IPS-NIHi7 (cell line): Measurements from ENCODE around the gene CHDH.

Experiments used
- DNase-seq: peaks from one replicate; pipeline ENCODE4 v3.0.0; 2012; ENCODE audit warnings: mixed read lengths; ENCODE audit errors: extremely low spot score

Gene CHDH

DNA sequence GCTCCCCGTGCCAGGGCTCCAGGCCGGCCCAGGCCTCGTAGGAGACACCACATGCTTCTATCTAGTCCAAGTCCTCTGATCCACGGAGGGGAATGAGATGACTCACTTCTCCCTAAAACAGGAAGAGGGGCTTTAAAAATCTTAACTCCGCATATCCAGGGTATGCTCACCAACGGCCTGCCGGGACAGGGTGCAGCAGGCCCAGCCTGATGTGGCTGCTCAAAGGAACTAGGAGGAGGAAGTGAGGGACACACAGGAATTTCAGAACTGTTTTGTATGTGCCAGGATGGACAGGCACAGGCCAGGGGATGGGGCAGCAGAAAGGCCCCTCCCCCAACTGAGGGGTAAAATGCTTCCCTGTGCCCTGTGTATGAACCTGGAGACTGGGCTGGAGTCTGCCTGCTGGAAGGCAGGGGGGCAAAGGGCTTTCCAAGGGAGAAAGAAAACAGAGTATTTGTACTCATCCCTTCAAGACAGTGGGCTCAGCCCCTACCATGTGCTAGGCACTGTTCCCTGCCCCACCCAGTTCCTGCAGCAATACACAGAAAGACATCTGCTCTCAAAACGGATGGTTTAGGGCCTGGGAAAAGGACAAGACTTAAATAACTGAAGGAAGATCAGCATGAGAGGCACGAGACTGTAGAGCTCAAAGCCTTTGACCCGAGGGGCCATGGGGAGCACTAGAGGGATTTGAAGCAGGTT, 22.1 kb downstream of the CHDH start:
- no peak for DNase-seq

DNA sequence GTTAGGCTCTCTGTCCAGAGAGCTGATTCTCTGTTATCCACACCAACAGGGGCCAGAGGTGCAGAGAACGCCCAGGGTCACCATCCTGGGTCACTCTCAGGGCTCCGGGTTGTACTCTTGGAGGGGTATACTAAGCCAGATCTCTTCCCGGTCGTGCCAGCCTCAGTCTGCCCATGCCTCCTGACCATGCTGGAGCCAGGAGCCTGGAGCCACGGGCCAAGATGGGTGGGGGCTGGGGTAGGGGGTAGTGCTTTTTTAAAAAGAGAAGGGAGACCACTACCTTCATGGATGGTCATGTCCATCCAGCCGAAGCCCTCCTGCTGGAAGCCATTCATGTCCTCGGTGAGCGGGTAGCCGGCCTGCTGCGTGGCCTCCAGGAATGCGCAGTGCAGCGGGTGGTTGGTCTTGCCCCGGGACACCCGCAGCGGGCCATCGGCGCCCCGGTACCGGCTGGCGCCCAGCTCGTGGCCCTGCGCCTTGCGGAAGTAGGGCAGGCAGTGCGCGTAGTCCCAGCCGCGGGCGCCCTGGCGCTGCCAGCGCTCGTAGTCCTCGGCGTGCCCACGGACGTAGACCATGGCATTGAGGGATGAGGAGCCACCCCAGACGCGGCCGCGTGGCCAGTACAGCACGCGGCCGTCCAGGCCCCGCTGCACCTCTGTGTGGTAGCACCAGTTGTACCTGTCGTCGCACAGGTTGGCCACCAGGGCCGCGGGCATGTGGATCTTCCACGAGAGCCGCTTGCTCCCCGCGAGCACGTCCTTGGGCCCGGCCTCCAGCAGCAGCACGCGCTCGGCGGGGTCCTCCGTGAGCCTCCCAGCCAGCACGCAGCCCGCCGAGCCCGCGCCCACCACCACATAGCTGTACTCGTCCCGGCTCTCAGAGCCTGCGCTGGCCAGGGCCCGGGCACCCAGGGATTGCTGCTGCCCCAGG, 22.9 kb downstream of the CHDH start:
- no peak for DNase-seq

DNA sequence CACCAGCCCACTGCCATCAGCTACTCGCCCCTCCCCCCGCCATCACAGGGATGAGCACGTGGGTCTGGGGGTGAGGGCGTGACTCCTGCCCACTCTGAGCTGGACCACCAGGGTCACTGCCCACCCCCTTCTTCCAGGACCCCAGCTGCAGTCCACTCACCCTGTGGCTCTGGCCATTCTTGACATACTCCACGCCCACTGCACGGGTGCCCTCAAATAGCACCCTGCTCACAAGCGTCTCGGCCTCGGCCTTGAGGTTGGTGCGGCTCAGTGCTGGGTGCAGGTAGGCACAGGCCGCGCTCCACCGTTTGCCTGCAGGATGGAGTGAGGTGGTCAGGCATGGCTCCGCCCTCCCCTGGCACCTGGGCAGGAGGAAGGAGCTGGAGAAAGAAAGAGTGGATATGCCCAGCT, 23.9 kb downstream of the CHDH start:
- DNase-seq: no peak

DNA sequence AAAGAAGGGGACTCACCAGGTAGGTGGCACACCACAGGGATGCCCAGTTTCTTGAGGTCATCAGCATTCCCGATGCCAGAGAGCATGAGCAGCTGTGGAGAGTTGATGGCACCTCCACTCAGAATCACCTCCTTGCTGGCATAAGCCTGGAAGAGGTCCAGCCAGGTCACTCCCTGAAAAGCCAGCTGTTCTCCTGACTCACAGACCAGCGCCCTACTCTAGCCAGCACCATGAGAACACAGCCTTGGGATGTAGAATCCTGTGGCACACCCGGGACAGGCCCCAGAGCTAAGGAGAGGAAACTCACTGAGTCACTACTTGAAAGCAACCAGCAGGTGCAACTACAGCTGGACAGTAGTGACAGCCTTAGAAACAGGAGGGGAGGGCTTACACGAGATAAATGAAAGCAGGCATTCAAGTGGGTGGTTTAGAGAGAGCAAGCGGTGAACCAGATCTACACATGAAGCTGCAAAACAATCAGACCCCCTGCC, 24.5 kb downstream of the CHDH start:
- no peak for DNase-seq

DNA sequence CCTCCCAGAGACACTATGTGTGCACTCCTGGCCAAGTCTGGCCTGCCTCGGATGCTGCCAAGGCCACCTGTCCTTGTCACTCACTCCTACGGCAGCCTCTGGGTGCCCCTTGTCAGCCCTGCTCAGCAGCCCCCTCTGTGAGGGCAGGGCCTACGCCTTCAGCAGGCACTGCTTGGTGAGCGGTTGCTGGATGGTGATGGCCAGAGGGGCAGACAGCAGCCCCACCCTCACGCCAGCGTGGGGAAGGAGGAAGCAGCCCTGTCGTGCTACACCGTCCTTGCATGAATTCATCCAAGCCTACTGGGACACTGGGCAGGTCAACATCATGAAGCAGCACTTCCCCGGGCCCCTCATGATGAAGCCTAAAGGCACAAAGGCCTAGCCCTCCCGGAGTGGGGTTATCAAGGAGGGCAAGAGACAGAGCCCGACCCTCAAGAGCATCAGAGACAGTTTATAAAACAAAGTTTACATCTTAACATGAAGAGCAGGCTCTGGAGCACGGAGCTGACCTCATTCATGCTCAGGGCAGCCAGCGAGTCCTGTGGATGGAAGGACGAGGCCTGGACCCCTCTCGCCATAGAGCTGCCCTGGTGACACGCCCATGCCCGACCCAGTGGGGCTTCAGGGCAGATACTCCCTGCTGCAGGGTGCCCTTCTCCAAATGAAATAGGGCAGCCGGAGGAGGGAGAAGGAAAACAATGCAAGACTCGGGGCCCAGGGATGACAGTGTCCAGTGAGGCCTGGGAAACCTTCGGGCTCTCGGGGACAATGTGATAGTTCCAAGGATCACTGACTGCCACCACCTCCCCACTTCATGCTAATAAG, 25.3 kb downstream of the CHDH start:
- no peak for DNase-seq

DNA sequence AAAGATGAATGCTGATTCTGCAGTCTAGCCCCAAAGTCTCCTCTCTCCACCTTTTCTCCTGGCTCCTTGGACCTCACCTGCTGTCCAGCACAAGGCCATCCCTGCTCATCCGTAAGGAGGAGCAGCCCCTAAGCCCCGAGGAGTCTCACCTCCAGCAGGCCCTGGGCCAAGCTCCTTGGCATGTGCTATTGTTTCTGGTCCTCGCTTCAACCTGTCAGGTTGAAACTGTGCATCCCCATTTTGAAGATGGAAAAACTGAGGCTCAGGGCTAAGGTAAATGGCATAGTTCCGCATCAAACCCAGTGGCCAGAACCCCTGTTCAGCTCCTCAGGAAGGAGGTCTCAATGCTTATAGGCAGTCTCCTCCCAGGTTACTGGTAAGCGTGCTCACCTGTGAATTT, 26.1 kb downstream of the CHDH start:
- DNase-seq: no peak

DNA sequence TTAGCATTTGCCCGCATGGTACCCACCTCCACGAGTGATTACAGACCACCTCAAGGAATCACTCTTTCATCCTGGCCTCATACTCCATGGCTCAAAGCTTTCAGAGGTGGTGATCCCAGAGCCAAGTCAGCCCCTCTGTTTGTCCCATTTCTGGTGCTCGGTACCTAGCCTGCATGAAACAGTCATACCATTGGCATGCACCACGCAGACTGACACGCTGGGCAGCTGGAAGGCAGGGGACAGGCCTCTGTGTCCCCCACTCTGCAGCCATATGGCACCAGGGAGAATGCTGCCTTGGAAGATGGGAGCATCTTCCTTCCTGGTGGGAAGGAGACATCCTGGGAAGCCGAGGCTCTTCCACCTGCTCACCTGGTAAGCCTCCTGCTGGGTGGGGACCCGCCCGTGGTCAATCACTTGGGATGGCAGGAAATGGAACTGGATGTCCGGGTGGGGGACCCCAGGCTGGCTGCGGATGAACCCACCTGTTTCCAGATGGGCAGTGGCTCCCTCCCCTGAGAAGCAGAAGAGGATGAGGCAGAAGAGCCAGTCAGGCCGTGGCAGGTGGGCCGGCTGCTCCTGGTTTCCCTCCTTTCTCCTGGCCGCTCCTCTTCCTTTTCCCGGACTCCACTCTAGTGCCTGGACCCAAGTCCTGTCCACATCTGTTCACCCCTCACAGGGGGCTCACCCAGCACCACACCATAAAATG, 26.9 kb downstream of the CHDH start:
- DNase-seq: no peak

DNA sequence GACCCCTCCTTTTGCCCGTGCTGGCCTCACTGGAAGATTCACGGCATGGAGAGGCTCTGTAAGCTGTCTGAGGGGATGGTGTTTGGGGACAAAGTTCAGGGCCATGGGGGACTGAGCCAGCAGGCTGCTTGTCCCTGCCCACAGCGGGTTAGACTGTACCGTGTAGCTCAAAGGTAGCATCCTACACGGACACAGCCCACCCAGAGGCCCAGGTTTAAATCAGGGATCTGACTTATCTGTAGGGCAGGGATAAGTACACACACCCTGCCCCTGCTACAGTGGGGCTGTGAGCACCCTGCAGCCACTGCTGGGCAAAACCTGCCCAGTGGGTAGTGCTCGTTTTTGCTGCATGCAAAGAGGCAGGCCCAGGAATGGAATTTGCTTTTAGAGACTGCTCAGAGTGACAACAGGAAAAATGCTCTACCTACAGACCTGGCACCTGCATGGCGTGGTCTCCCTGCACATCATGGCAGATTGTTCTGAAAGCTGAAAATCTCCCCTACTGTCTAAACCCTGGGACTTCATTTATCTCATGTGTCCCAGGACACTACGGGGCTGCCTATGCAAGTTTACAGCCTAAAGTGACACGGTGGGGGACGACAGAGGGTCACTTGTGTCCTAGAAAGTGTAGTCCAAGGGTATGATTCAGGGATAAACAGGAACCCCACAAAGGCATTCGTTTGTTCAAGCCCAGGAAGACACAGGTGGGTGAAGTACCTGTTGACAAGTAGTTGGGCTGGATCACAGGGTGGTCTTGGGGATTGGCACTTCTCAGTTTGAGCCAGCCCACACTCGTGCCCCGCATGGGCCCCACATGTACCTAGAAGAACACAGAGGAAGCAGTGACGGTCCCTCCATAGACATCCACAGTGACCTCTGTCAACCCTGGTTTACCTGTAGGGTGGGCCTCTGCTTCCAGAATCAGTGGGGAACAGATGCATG, 27.7 kb downstream of the CHDH start:
- DNase-seq: no peak

DNA sequence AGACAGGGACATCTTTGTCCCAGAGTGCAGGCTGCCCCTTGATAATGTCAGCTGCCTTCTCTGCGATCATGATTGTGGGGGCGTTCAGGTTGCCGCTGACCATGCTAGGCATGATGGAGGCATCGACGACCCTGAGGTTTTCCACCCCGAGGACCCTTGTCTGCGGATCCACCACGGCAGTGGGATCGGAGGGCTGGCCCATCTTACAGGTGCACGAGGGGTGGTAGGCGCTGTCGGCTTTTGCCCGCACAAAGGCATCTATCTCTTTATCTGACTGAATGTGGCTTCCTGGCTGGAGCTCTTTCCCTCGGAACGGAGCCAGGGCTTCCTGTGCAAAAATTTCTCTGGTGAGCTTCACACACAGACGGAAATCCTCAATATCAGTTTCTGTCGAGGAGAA, 28.4 kb downstream of the CHDH start:
- DNase-seq: no peak

DNA sequence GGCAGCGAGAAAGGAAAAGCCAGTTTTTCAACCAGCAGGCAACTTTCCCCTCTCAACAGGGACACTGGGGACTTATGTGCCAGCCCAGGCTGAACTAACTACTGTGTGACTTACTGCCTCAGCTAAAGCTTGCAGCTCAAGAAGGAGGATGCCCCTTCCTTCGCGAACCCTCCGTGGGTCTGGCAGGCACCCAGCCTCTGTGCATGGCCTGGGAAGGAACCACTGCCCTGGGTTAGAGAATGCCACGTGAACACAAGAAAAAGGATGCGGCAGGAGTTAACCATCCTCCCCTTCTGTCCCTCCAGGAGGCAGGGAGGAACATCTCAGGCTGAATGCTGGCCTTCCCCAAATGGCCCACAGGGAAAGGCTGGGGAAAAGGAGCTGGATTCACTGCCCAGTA, 29.0 kb downstream of the CHDH start:
- DNase-seq: no peak

DNA sequence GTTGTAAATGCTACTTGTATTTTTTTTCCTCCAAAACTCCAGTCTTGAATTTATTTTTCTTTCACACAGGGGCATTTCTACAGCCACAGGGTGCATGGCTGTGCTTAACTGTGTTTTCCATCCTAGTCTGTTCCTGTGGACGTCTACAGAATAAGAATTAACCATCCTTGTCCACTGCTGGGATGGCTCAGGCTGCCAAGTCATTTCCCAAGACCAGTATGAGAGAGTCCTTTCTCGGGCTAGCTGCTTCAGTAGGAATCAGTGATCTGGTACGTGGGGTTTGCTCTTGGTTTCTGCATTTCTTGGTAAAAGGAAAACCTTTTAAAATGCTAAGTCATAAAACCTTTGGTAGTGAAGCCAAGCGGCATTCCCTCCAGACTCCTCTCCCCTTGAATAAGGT, 29.8 kb downstream of the CHDH start:
- DNase-seq: no peak

DNA sequence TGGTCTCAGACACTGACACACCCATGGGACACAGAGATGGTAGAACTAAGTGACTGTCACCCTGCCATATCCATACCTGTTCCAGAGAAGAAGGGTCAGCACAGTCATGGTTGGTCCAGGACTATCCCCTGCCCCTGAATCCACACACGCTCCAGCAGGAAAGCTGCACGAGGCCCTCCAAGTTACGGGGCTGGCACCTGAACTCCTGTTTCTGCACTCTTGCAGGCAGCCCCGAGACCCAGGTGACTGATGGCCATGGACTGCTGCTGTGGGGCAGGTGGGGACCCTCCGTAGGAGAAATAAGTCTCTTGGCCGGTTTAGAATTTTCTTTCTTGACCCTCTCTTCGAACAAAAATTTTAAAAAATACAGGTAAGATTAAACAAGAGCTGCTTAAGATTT, 30.6 kb downstream of the CHDH start:
- no peak for DNase-seq

DNA sequence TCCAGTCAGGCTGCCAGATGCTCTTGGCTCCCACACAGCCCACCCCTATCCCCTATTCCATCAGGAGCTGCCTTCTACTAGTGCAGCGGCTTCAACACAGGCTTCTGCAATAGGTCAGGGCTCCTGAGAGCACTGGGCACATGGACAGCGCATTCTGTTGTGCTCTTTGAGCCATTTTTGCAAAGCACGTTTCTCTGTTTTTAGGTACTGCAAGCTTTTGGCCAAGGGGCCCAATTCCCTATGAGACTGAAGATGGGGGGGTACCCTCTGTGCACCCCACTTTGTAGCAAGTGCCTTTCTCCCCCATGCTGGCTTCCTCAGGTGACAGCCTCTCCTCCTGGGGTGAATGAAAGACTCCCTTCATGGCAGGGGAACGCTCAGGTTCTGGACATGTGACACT, 31.2 kb downstream of the CHDH start:
- DNase-seq: no peak

DNA sequence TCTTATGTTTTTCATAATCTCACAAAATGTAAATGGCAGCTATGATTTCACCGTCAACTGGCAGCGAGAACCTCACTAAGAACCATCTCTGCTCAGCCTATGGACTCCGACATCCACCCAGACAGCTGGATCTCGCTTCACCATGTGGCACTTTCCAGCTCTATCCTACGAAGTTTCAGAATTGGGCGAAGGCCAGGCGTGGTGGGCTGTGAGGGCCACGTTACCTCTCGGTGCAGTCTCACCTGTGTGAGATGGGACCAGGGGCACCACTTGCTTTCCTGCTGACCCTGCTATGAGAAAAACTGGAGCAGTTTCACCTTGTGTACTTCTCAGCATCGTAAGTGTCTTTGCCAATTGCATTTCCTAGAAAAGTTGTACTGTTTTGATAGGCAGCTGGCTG, 32.3 kb downstream of the CHDH start:
- no peak for DNase-seq

DNA sequence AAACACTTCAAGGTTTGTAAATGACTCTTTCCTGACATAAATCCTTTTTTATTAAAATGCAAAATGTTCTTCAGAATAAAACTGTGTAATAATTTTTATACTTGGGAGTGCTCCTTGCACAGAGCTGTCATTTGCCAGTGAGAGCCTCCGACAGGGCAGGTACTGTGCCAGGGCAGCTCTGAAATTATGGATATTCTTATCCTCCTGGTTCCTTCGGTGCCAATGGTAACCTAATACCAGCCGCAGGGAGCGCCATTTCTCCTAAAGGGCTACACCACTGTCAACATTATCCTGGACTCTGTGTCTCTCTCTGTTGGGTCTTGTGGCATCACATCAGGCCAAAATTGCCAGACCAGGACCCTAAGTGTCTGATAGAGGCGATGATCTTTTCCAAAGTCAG, 33.0 kb downstream of the CHDH start:
- DNase-seq: no peak

DNA sequence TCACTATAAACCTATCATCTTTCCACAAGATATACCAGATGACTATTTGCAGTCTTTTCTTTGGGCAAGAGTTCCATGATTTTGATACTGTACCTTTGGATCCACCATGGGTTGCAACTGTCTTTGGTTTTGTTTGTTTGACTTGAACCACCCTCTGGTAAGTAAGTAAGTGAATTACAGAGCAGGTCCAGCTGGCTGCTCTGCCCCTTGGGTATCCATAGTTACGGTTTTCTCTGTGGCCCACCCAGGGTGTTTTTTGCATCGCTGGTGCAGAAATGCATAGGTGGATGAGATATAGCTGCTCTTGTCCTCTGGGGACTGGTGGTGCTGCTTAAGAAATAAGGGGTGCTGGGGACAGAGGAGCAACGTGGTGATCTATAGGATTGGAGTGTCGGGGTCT, 33.8 kb downstream of the CHDH start:
- DNase-seq: no peak

DNA sequence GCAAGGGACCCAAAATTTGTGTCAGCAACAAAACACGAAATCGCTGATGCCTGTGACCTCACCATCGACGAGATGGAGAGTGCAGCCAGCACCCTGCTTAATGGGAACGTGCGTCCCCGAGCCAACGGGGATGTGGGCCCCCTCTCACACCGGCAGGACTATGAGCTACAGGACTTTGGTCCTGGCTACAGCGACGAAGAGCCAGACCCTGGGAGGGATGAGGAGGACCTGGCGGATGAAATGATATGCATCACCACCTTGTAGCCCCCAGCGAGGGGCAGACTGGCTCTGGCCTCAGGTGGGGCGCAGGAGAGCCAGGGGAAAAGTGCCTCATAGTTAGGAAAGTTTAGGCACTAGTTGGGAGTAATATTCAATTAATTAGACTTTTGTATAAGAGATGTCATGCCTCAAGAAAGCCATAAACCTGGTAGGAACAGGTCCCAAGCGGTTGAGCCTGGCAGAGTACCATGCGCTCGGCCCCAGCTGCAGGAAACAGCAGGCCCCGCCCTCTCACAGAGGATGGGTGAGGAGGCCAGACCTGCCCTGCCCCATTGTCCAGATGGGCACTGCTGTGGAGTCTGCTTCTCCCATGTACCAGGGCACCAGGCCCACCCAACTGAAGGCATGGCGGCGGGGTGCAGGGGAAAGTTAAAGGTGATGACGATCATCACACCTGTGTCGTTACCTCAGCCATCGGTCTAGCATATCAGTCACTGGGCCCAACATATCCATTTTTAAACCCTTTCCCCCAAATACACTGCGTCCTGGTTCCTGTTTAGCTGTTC, 34.9 kb downstream of the CHDH start:
- DNase-seq: no peak

DNA sequence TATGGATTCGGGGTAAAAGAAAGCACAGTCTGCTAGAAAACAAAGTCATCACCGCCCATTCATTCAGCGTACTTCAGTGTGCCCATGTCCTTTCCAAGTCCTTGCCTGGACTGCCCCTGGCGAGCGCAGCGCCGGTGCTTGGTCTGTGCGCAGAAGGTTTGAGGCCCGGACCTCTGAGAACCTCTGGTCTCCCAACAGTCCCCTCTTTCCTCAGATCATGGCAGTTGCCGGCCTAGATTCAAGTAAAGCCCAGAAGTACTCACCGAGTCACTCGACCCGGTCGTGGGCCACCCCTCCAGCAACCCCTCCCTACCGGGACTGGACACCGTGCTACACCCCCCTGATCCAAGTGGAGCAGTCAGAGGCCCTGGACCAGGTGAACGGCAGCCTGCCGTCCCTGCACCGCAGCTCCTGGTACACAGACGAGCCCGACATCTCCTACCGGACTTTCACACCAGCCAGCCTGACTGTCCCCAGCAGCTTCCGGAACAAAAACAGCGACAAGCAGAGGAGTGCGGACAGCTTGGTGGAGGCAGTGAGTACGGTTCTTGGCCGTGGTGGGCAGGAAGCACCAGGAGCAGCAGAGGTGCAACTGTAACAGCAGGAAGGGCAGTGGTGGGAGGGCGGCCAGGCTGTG, 36.3 kb downstream of the CHDH start:
- DNase-seq: no peak

DNA sequence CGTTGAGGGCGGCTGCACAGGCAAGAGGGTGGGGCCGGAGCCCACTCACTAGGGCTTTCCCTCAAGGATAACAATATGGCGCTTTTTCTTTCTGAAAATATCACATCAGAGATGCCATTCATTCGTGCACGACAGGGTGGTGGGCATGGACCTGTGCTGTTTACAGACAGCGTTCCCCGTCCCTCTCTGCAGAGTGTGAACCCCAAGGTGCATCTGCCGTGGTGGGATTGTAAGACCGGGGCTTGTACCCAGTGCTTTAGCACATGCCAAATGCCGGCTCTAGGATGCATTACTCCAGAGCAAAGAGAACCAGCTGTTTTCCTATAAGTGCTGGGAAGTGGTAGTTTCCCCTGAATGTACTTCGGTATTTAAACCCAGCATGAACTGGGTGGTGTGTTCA, 37.0 kb downstream of the CHDH start:
- no peak for DNase-seq
